Testis (tissue), 3 donors: Measurements from ENCODE around the gene PPP1R12A. TPM values are rescaled to one million over a fixed set of nuclear protein-coding genes. Genes with fewer than 3 reads are reported as not detected.

ENCODE experiments used
- DNase-seq: peaks from one replicate; pipeline ENCODE4 v3.0.0-alpha.2; 2019
- H3K27ac ChIP-seq, 2 donors: fragments of 200-600 bp; sonication (generic); one replicate each; pipeline ENCODE4 v1.5.1; 2019
- H3K27me3 ChIP-seq: fragments of 200-600 bp; sonication (generic); one replicate; pipeline ENCODE4 v1.5.1; 2019
- H3K36me3 ChIP-seq: fragments of 200-600 bp; sonication (generic); one replicate; pipeline ENCODE4 v1.5.1; 2017; ENCODE audit warnings: low read depth; ENCODE audit errors: missing control alignments
- H3K4me1 ChIP-seq: fragments of 200-600 bp; sonication (generic); one replicate; pipeline ENCODE4 v1.5.1; 2019
- H3K4me3 ChIP-seq, 2 donors: fragments of 200-600 bp; sonication (generic); one replicate each; pipeline ENCODE4 v1.5.1; 2017 to 2019
- H3K9me3 ChIP-seq: fragments of 200-600 bp; sonication (generic); one replicate; pipeline ENCODE4 v1.5.1; 2017
- POLR2A ChIP-seq: fragments of 450-650 bp; IDR thresholded peaks from one replicate; pipeline ENCODE4 v1.6.1; 2017; ENCODE audit warnings: antibody characterized with exemption, mild to moderate bottlenecking, moderate library complexity
- WGBS, 2 donors: methylation state at CpG; one replicate each; pipeline ENCODE4 v1.1.5; 2018; 5-methylcytosine and 5-hydroxymethylcytosine counted together
- intact Hi-C: fragments of 100-400 bp; cut with DNase I; formaldehyde crosslinking; loops from one replicate; pipeline ENCODE4 v1.15.1; 2023; ENCODE audit warnings: low total_unique reads
- polyA plus RNA-seq: library from polyadenylated mRNA; stranded (reverse); fragments of 350-450 nt; fragmentation: Illumina TruSeq; extraction: RNeasy Lipid Tissue Mini Kit (QIAGEN cat#74804); gene quantifications from one replicate; pipeline ENCODE4 v1.2.3, GENCODE V29; 2014; ENCODE audit warnings: low read depth, low replicate concordance; ENCODE audit not compliant: insufficient read depth
- total RNA-seq, 2 donors: library from RNA; depleted of rRNA; stranded (reverse); fragments of >200 nt; gene quantifications; one replicate each; pipeline ENCODE4 v1.2.3, GENCODE V29; 2016
- TF ChIP-seq, protein P1 (sequence below), 3 experiments: fragments of 450-650 bp in 2 of 3; fragments of 200-600 bp in 1 of 3; sonication (generic) in 1 of 3; IDR thresholded peaks; one replicate each; pipeline ENCODE4 v1.5.1; 2016 to 2019; ENCODE audit warnings: antibody characterized with exemption in 3 of 3, mild to moderate bottlenecking in 2 of 3, moderate library complexity in 1 of 3

PPP1R12A gene
- total and polyA plus RNA-seq, 3 donors from 2014 or later = 22.4 to 119 (median 113) TPM

- DNase-seq = peak; percentile 37
- peak overlapping the region; percentile 98 to 99 for H3K27ac ChIP-seq
- TF ChIP-seq POLR2A = no peak
- TF ChIP-seq, protein P1, sequence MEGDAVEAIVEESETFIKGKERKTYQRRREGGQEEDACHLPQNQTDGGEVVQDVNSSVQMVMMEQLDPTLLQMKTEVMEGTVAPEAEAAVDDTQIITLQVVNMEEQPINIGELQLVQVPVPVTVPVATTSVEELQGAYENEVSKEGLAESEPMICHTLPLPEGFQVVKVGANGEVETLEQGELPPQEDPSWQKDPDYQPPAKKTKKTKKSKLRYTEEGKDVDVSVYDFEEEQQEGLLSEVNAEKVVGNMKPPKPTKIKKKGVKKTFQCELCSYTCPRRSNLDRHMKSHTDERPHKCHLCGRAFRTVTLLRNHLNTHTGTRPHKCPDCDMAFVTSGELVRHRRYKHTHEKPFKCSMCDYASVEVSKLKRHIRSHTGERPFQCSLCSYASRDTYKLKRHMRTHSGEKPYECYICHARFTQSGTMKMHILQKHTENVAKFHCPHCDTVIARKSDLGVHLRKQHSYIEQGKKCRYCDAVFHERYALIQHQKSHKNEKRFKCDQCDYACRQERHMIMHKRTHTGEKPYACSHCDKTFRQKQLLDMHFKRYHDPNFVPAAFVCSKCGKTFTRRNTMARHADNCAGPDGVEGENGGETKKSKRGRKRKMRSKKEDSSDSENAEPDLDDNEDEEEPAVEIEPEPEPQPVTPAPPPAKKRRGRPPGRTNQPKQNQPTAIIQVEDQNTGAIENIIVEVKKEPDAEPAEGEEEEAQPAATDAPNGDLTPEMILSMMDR (IDR thresholded peaks at IDR 0.05) = no peak
- peak overlapping the region; percentile 95 to 99 for H3K4me3 ChIP-seq
- H3K9me3 ChIP-seq = no peaks in the 10 kb centered on the region
- no peaks in the 10 kb centered on the region for H3K27me3 ChIP-seq
- intact Hi-C loops = loop anchor here (5.0 kb wide), 1 partner anchor 241 kb away; the partner anchor contains the start of gene PAWR
- H3K36me3 ChIP-seq = no peaks in the 10 kb centered on the region
- WGBS, 2 donors = 0 to 1% methylated on average over 15 of the region's 15 CpGs
- H3K4me1 ChIP-seq = peaks cover 5% of the 10 kb centered on the region
Measured at GRCh38 chr12:79933532-79934264, 1.2 kb downstream of the PPP1R12A start.

DNA sequence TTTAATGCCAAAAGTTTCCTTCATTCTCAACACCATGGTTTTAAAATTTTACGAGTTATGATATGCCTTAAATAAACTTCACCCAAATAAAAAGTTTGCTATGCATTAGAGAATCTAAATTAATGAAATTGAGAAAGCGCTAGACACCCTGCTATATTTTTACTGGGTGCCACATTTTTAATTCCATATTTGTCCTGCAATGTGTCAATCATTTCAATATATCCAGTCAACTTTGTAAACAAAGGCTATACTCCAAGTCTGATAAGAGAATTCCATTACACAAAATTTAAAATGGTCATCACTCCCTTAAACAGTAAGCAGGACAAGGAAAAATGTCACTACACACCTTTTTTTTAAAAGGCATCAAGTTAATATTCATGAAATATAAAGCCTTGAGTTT is 1.9 kb downstream of the PPP1R12A start:
- intact Hi-C loops = loop anchor here (5.0 kb wide), 1 partner anchor 241 kb away; the partner anchor contains the start of gene PAWR
- H3K36me3 ChIP-seq = no peaks in the 10 kb centered on the region
- peak overlapping the region in 1 of 2 donors; percentile 98 for H3K27ac ChIP-seq
- TF ChIP-seq POLR2A = no peak
- TF ChIP-seq, protein P1 (IDR thresholded peaks at IDR 0.05) = no peak
- 39 to 51% methylated on average over 2 of the region's 2 CpGs for WGBS, 2 donors
- H3K4me1 ChIP-seq = peaks cover 5% of the 10 kb centered on the region
- H3K4me3 ChIP-seq = peak overlapping the region; percentile 95 to 99
- H3K9me3 ChIP-seq = no peaks in the 10 kb centered on the region
- H3K27me3 ChIP-seq = no peaks in the 10 kb centered on the region
- no peak for DNase-seq

DNA sequence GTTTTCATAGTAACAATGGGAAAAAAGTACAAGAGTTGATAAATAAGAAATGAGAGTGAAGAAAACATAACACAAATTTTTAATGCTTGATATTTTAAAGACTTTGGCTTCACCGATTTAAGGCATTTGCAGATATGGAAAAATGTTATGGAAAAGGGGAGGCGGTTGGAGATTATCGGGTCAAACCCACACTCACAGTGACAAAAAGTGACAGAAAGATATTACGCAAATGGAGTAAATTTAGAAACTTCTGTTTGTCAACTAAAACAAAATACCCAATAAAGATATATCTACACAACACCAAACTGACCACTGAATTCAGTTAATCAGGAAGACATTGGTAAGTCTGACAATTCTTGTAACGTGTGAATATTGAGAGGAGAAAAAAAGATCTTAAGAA is 2.5 kb downstream of the PPP1R12A start:
- DNase-seq = no peak
- peaks cover 5% of the 10 kb centered on the region for H3K4me1 ChIP-seq
- 21 to 23% methylated on average over 5 of the region's 5 CpGs for WGBS, 2 donors

DNA sequence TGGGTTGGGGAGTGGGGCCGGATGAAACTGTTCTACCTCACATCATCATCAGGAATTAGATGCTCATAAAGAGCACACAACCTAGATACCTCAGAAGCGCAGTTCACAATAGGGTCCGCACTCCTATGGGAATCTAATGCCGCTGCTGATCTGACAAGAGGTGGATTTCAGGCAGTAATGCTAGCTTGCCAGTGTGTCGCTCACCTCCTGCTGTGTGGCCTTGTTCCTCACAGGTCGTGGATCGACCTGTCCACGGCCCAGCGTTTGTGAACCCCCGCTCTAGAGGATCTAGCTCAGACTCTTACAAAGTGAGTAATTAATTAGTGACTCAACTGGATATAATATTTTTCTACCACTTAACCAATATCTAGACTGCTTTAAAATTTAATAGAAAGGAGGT is 5.8 kb downstream of the PPP1R12A start:
- TF ChIP-seq, protein P1 (IDR thresholded peaks at IDR 0.05) = no peak
- no peak for TF ChIP-seq POLR2A
- no peak for DNase-seq
- Histone ChIP-seq H3K27ac (no peak overlapping the region), H3K4me3 (no peak overlapping the region), H3K36me3 (no peaks in the 10 kb centered on the region), H3K4me1 (no peaks in the 10 kb centered on the region), H3K9me3 (no peaks in the 10 kb centered on the region), H3K27me3 (no peaks in the 10 kb centered on the region)
- intact Hi-C loops = no loop called here
- WGBS, 2 donors = 88 to 91% methylated on average over 10 of the region's 10 CpGs

More for the DNA sequence above, 2.5 kb downstream of the PPP1R12A start:
- Histone ChIP-seq H3K36me3 (no peaks in the 10 kb centered on the region), H3K9me3 (no peaks in the 10 kb centered on the region), H3K27me3 (no peaks in the 10 kb centered on the region), H3K4me3 (peak overlapping the region in 1 of 2 donors; percentile 95), H3K27ac (peak overlapping the region in 1 of 2 donors; percentile 98)
- intact Hi-C loops = loop anchor here (5.0 kb wide), 1 partner anchor 240 kb away; the partner anchor contains the start of gene PAWR
- TF ChIP-seq, protein P1 (IDR thresholded peaks at IDR 0.05) = no peak
- TF ChIP-seq POLR2A = no peak
